ENCODE measurements around the gene STYXL1.

DNA sequence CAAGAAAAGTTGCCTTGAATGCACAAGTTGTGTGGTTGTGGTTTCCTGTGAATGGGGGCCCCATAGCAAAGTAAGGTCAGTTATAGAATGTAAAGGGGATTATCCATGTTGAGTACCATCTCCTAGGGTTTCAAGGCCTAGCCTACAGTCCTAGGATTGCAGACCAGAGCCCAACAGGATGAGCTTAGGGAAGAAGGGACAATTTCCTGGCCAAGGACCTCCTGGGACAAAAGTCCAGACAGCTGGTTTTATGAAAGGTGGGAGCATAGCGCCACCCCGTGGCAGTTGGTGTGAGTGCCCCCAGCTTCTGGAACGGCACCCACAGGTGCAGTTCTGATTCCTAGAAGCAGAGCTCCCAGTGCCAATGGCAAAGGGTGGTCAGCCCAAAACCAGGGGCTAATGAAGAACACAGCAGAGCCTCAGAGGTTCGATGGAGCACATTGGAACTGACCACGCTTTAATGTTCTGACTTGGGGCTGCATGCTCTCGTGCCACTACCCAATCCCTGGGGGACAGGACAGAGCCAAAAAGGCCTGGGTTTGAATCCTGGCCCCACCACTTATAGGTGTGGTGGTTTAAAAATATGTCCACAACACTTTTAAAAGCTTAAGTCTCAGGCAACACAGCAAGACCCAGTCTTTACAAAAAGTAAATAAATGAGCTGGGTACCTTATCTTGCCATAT lies 27.6 kb downstream of the STYXL1 start:
- TF ChIP-seq SUZ12 (IDR thresholded peaks at IDR 0.05; ENCODE audit: extremely low read depth, insufficient read depth, insufficient read length): no peak
- no peak for TF ChIP-seq YY1 (IDR thresholded peaks at IDR 0.05; ENCODE audit: insufficient read depth, insufficient read length)
